CD4-positive, alpha-beta T cell treated with Interleukin-15 for 1 hour (primary cell): ENCODE data around the gene ASAP2.
"Not testable (repeated sequence)": the region's sequence is repeated elsewhere in the genome, so short reads cannot be mapped to it uniquely, and the experiment has no call there.

Experiments
- DNase-seq: peaks from one replicate; pipeline ENCODE4 v3.0.0-alpha.2; 2020

Gene ASAP2

DNA sequence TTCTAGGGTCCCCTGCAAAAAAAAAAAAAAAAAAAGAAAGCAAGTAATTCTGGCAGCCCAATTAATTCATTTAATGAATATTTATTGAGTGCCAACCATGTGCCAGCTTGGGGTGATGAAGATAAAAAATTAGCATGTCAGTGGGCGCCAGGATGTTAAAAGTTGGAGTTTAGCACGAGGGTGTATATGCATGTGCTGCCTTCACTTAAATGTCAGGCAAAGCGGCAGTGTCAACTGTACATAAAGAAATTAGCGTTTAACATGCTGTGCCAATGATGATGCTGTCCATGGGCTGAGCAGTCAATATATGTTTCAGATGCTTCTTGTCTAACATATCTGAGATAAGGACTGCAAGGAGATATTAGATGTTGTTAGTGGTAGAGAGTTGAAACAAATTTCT lies 49.5 kb downstream of the ASAP2 start:
- no peak for DNase-seq

- DNase-seq, result no peak
Observed at GRCh38 chr2:9256570-9257043, 50.0 kb downstream of the ASAP2 start.

DNA sequence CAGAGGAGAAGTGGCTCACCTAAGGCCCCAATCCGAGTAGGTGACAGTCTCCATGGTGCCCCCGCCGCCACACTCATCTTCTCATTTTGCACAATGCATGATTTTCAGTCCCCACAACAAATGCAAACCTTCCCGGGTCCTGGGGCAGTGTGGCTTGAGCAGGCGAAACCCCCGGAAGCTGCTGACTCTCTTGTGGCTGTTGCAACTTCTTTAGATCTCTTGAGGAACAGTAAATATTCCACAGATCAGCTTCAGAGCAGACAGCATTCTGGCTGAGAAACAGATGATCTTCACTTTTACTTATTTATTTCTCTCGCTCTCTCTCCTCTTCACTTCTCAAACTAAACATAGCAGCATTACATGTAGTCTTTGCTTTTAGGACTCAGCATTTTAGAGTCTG lies 51.9 kb downstream of the ASAP2 start:
- no peak for DNase-seq

DNA sequence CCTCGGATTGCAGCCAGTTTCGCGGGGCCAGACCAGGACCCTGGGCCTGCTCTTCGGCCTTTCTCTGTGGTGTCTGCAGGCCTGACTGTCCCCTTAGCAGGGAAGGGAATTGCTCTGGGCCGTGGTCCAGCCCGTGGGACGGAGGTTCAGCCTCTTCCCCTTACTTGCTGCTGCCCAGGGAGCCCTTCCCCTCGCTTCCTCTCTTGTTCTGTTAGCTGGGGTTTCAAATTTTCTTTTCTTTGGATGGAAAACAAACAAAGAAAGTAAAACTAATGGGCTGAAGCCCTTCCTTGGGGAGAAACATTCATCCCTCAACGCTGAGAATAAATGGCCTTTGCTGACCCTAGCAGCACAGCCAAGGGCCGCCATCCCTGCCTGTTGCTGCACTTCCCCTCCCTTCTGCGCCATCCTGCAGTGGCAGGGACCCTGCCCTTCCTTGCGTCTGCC lies 52.4 kb downstream of the ASAP2 start:
- DNase-seq, result no peak

DNA sequence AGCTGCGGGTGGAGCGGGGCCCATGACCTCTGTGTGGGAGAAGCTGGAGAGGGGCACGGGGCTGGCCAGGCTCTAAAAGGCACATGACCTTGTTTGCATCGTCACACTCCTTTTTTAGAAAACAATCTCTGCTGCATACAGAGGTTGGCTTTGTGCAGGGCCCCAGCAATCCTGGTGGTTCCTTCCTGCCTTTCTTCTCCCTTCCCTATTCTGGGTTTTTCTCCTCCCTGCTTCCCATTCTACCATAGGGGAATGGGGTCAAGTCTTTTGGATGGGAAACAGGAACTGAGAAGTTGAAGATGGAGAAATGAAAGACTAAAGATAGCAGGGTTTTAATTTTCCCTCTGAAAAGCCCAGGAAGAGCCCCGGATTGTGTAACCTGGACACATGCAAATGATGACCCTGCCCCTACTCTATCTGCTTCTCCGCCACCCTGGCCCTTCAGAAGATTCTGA lies 53.9 kb downstream of the ASAP2 start:
- no peak for DNase-seq

DNA sequence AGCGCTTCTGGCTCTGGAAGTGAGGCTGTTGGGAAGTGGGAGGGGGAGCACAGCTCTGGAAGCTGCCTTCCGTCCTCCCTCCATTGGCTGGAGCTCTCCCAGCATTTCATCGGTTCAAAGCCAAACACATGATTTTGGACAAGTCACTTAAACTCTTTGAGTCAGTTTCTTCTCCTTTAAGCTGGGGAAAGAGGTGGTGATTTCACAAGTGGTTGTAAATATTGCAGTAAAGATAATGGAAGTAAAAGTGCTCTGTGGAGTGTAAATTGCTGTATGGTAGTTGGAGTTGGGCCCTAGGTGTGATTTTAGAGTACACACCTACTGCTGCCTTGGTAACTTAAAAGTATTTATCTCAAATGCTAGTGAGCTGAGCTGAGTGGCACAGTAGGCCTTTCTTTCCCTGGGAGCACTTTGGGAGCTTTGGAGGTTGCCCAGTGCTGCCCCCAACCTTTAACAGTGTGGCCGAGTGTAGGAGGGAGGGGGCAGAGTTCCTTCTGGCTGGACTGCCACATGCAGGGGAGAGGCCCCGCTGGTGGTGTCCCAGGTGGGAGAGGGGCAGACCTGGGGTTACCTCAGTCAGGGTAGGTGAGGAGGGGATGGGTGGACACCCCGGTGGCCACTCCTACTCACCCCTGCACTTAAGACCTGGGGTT lies 54.7 kb downstream of the ASAP2 start:
- no peak for DNase-seq

DNA sequence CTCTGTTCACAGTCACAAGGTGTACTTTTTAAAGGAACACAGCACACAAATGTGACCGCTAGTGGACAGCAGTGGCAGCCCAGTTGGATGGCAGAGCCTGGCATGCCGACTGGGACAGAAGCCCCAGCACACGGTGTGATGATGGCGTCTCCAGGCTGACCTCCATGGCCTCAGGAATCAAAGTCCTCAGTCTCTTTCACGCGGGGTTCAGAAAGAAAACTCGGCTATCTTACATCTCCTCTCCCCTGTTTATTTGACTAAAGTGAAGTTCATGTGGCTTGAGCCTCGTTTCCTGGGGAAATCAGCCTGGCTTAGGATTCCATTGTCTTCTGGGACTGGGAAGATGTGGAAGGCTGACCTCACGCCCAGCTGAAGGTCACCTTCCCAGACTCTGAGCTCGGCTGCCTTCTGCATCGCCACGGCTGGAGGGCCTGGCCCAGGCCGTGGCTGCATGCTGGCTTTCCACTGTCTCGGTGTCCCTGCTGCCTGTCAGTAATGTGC lies 56.1 kb downstream of the ASAP2 start:
- no peak for DNase-seq

DNA sequence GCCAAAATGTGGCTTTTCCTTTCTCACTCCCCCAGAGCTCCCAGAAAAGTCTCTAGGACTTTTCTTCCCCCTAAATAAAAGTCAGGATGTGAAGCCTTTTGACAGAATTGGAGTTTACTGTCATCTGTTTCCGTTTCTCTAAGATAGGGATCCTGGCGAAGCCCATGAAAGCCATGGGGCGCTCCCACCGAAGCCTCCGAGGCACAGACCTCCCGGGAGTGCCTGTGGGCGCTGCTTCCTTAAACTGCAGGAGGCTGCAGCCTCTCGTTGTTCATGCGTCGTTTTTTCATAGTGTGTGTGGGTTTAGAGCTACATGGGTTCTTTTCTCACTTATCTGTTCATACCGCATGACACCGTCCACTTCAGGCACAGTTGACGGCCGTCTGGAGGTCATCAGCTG lies 56.8 kb downstream of the ASAP2 start:
- no peak for DNase-seq

GRCh38 chr2:9264301-9264700 lies 57.7 kb downstream of the ASAP2 start:
- DNase-seq, result no peak

- DNase-seq, result no peak
Observed at GRCh38 chr2:9266711-9267110, 60.1 kb downstream of the ASAP2 start.

DNA sequence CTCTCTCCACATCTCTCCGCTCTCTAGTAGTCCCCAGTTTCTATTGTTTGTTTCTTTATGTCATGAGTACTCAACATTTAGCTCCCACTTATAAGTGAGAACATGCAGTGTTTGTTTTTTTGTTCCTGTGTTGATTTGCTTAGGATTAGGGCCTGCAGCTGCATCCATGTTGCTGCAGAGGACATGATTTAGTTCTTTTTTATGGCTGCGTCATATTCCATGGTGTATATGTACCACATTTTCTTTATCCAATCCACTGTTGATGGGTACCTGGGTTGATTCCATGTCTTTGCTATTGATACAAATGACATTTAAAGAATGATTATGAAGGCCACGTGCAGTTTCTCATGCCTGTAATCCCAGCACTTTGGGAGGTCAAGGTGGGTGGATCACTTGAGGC lies 60.7 kb downstream of the ASAP2 start:
- DNase-seq, result not testable (repeated sequence)

DNA sequence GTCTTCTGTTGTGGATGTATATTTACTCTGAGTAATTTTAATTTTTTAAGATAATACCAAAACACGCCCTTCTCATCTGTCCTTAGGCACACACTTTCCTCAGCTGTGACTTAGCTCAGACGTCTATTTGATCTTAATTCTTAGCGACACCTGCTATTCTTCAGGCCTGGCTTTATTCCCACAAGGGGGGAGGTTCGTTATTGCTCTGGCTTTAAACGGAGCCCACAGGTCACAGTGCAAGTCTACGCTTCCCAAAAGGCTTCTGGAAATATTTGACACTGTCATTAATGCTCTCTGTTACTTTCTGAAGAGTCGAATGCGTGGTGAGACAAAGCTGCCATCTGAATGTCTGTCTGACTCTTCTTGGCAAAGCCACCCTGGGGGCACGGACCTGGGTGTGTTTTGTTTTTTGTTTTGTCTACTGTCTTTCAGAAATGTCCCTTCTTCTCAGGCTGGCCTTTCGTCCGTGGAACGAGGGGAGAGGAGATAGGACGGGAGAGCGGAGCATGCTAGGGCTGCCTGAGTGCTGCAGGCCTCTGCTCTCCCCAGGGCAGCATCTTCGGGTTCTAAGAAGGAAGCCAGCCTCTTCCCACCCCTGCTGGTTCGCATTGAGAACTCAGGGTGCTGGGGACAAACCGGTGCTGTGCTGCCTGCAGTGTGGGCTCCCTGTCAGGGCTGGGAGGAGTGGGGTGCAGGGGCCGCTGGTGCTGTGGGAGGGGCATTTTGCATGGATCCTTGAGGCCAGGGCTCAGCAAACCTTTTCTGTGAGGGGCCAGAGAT lies 61.9 kb downstream of the ASAP2 start:
- no peak for DNase-seq

- no peak for DNase-seq
Observed at GRCh38 chr2:9269295-9269694, 62.7 kb downstream of the ASAP2 start.

DNA sequence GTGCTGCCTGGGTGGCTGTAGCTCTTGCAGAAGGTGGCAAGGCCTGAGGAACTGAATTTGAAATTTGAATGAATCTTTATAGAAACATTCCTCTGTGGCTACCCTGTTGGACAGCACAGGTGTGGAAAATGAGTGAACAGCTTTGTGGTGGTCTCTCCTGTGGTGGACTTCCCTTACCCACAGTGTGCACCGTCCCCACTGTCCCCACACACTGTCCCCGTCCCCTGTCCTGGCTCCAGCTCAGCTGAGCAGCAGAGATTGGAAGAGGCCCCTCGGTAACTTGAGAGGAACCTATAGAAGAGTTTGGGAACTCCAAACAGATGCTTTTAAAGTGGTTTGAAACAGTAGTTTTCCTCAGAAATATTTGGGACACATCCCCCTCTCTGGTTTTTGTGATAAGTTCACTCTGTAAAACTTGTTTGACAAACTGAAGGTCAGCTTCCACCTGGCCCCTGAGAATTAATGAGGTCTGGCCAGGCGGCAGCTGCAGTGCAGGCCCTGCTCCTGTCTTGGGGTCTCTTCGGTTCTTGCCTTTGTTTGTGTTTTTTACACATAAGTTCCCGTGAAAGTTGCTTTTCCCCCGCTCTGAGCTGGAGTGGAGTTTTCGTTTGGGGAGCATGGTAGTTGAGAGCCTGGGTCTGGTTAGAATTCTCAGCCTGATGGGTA lies 63.2 kb downstream of the ASAP2 start:
- DNase-seq, result no peak

GRCh38 chr2:9271091-9271490 lies 64.5 kb downstream of the ASAP2 start:
- no peak for DNase-seq

DNA sequence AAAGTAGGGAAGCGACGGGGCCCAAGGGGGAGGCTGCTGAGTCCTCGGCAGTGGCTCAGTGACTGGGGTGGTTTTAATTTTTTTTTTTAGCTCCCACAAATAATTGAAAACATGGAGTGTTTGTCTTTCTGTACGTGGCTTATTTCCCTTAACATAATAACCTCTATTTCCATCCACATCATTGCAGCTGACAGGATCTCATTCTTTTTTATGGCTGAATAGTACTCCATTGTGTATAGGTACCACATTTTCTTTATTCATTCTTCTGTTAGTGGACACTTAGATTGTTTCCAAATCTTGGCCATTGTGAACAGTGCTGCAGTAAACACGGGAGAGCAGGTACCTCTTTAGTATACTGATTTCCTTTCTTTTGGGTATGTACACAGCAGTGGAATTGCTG lies 65.1 kb downstream of the ASAP2 start:
- no peak for DNase-seq

GRCh38 chr2:9273486-9274130 lies 67.0 kb downstream of the ASAP2 start:
- no peak for DNase-seq

DNA sequence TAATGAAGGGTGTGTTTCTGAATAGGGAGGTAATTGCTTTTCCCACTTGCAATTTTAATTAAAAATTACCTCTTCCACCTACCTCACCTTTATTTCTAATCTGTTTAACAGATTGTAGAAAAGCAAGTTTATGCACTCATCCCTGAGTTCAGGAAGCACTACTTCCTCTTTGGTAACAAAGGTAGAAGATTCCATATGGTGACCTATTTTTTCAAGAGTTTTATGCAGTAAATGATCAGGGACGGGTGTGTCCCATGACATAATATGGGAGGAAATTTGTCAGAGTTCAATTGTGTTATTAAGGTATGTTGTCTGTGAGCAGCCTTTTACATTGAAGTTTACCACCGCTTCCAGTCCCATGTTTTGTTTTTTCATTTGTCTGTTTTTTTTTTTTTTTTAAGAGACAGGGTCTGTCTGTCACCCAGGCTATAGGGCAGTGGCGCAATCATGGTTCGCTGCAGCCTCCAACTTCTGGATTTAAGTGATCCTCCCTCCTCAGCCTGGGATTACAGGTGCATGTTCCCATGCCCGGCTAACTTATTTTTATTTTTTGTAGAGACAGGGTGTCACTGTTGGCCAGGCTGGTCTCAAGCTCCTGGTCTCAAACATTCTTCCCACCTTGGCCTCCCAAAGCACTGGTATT lies 68.2 kb downstream of the ASAP2 start:
- DNase-seq, result no peak

GRCh38 chr2:9275399-9275798 lies 68.8 kb downstream of the ASAP2 start:
- no peak for DNase-seq

GRCh38 chr2:9276074-9276473 lies 69.5 kb downstream of the ASAP2 start:
- DNase-seq, result no peak

- DNase-seq, result no peak
Observed at GRCh38 chr2:9276901-9277451, 70.4 kb downstream of the ASAP2 start.

DNA sequence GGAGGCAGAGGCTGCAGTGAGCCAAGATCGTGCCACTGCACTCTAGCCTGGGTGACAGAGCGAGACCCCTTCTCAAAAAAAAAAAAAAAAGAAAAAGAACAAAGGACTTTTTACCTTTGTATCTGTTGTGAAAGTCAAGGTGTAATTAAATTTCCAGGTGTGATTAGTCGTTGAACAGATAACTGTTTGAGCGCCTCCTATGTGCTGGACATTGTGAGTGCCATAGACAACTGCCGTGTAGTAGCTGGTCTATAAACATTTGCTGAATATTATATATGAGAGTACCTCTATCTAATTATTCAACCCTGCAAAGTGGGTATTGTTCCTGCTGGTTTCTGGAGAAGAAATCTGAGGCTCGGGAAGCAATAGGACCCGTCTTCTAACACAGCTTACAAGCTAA lies 71.8 kb downstream of the ASAP2 start:
- no peak for DNase-seq
